Liver (tissue), 3 donors: ENCODE measurements around the gene TMEFF1.

Experiments used
- SP1 ChIP-seq: IDR thresholded peaks from 2 replicates; pipeline ENCODE4 v1.6.1; 2018; ENCODE audit warnings: antibody characterized with exemption, mild to moderate bottlenecking
- TF ChIP-seq, protein P1 (sequence below): fragments of 150-350 bp; IDR thresholded peaks from 2 replicates; pipeline ENCODE4 v1.5.1; 2017; ENCODE audit warnings: improper control_type of control experiment, low read depth, low read length; ENCODE audit not compliant: missing input control
- donor health status: healthy.
- donor health status: healthy.

DNA sequence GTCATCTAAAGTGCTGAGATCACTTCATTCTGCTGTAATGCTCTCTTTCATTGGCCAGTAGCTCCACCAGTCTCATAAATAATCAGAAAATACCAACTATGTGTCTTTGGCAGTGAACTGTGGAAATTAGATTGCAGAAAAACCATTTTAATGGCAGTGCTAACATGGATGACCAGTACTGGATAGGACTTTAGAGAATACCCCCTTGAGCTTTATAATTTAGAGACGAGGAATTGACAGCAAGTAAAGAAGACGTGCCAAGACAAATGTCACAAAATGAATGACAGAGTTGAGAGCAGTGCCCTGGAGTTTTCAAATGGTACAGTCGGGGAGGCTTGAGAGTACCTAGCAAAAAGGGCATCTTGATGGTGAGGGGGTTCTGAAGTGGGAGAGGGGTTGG lies 40.2 kb upstream of the TMEFF1 start:
- TF ChIP-seq, protein P1, sequence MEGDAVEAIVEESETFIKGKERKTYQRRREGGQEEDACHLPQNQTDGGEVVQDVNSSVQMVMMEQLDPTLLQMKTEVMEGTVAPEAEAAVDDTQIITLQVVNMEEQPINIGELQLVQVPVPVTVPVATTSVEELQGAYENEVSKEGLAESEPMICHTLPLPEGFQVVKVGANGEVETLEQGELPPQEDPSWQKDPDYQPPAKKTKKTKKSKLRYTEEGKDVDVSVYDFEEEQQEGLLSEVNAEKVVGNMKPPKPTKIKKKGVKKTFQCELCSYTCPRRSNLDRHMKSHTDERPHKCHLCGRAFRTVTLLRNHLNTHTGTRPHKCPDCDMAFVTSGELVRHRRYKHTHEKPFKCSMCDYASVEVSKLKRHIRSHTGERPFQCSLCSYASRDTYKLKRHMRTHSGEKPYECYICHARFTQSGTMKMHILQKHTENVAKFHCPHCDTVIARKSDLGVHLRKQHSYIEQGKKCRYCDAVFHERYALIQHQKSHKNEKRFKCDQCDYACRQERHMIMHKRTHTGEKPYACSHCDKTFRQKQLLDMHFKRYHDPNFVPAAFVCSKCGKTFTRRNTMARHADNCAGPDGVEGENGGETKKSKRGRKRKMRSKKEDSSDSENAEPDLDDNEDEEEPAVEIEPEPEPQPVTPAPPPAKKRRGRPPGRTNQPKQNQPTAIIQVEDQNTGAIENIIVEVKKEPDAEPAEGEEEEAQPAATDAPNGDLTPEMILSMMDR = no peak
- TF ChIP-seq SP1 = no peak
